Measurements from ENCODE around the gene OR2Y1. TPM values are rescaled to one million over a fixed set of nuclear protein-coding genes. Genes with fewer than 3 reads are reported as not detected.
"Not testable (repeated sequence)": the region's sequence is repeated elsewhere in the genome, so short reads cannot be mapped to it uniquely, and the experiment has no call there.

OR2Y1 gene
- total RNA-seq, 2 donors from 2014 or later = not detected

- TF ChIP-seq CTCF (IDR thresholded peaks at IDR 0.05) (no peak), POLR2A (IDR thresholded peaks at IDR 0.05) (no peak), POLR2AphosphoS5 (IDR thresholded peaks at IDR 0.05) (no peak)
- intact Hi-C loops (cut with DNase I) = loop anchor here (2.0 to 5.0 kb wide), 2 partner anchors 76 to 397 kb away; partner anchors contain the start of gene ZFP62
- no peaks in the 10 kb centered on the region for H3K36me3 ChIP-seq
- H3K27ac ChIP-seq = peak overlapping the region; percentile 64 to 72
- H3K9me3 ChIP-seq = no peaks in the 10 kb centered on the region
- no peak overlapping the region for H3K4me3 ChIP-seq
- DNase-seq (ENCODE audit: low spot score) = no peak
- WGBS = 34% methylated on average over 15 of the region's 15 CpGs
- H3K4me1 ChIP-seq (replicated peaks) = peaks cover 16% of the 10 kb centered on the region
- no peaks in the 10 kb centered on the region for H3K27me3 ChIP-seq (replicated peaks; ENCODE audit: insufficient read depth)
Measured at GRCh38 chr5:180785121-180785781, 45.4 kb upstream of the OR2Y1 start.

GRCh38 chr5:180784497-180785097 is 44.7 kb upstream of the OR2Y1 start:
- H3K9me3 ChIP-seq = no peaks in the 10 kb centered on the region
- TF ChIP-seq CTCF (IDR thresholded peaks at IDR 0.05) (peak; percentile 49 to 80 (median 68)), POLR2AphosphoS5 (IDR thresholded peaks at IDR 0.05) (peak; percentile 68), POLR2A (IDR thresholded peaks at IDR 0.05) (no peak)
- no peak overlapping the region for H3K4me3 ChIP-seq
- no peaks in the 10 kb centered on the region for H3K36me3 ChIP-seq
- peak overlapping the region; percentile 64 to 72 for H3K27ac ChIP-seq
- 41% methylated on average over 13 of the region's 13 CpGs for WGBS
- peak; percentile 78 for DNase-seq (ENCODE audit: low spot score)
- H3K4me1 ChIP-seq (replicated peaks) = peaks cover 16% of the 10 kb centered on the region
- H3K27me3 ChIP-seq (replicated peaks; ENCODE audit: insufficient read depth) = no peaks in the 10 kb centered on the region
- intact Hi-C loops (cut with DNase I) = loop anchor here (2.0 to 5.0 kb wide), 3 partner anchors 76 to 398 kb away; partner anchors contain the start of gene ZFP62

GRCh38 chr5:180783340-180784052 is 43.6 kb upstream of the OR2Y1 start:
- peaks cover 16% of the 10 kb centered on the region for H3K4me1 ChIP-seq (replicated peaks)
- WGBS = 67% methylated on average over 12 of the region's 12 CpGs
- H3K27me3 ChIP-seq (replicated peaks; ENCODE audit: insufficient read depth) = no peaks in the 10 kb centered on the region
- H3K27ac ChIP-seq = no peak overlapping the region
- no peak for DNase-seq (ENCODE audit: low spot score)
- H3K4me3 ChIP-seq = no peak overlapping the region
- no peaks in the 10 kb centered on the region for H3K36me3 ChIP-seq
- no peaks in the 10 kb centered on the region for H3K9me3 ChIP-seq
- intact Hi-C loops (cut with DNase I) = loop anchor here (2.0 to 5.0 kb wide), 2 partner anchors 77 to 379 kb away; partner anchors contain the start of gene ZFP62
- TF ChIP-seq CTCF (IDR thresholded peaks at IDR 0.05) (no peak), POLR2AphosphoS5 (IDR thresholded peaks at IDR 0.05) (no peak), POLR2A (IDR thresholded peaks at IDR 0.05) (no peak)

- intact Hi-C loops (cut with DNase I) = loop anchor here (5.0 kb wide), 1 partner anchor 380 kb away; no protein-coding TSS in a partner anchor
Measured at GRCh38 chr5:180782748-180783147, 42.9 kb upstream of the OR2Y1 start.

GRCh38 chr5:180781900-180782326 is 42.1 kb upstream of the OR2Y1 start:
- H3K36me3 ChIP-seq; H3K4me3 ChIP-seq; DNase-seq (ENCODE audit: low spot score); H3K9me3 ChIP-seq; H3K27ac ChIP-seq; H3K27me3 ChIP-seq (replicated peaks; ENCODE audit: insufficient read depth): not testable (repeated sequence)
- peaks cover 16% of the 10 kb centered on the region for H3K4me1 ChIP-seq (replicated peaks)
- intact Hi-C loops (cut with DNase I) = loop anchor here (5.0 kb wide), 1 partner anchor 380 kb away; no protein-coding TSS in a partner anchor
- 96% methylated on average over 14 of the region's 14 CpGs for WGBS

More at GRCh38 chr5:180782748-180783147, 42.9 kb upstream of the OR2Y1 start:
- no peak overlapping the region for H3K4me3 ChIP-seq
- H3K27me3 ChIP-seq (replicated peaks; ENCODE audit: insufficient read depth) = no peaks in the 10 kb centered on the region
- TF ChIP-seq CTCF (IDR thresholded peaks at IDR 0.05) (no peak), POLR2AphosphoS5 (IDR thresholded peaks at IDR 0.05) (no peak), POLR2A (IDR thresholded peaks at IDR 0.05) (no peak)
- H3K27ac ChIP-seq = no peak overlapping the region
- H3K9me3 ChIP-seq = no peaks in the 10 kb centered on the region
- peaks cover 16% of the 10 kb centered on the region for H3K4me1 ChIP-seq (replicated peaks)
- 92% methylated on average over 2 of the region's 2 CpGs for WGBS
- DNase-seq (ENCODE audit: low spot score) = no peak
- H3K36me3 ChIP-seq = no peaks in the 10 kb centered on the region

Measured in prostate gland (tissue), 2 donors.